Stimulated activated CD8-positive, alpha-beta memory T cell treated with anti-CD3 and anti-CD28 coated beads, Interleukin-15, amount 100 ng/mL, for 1 hour (primary cell): ENCODE measurements around the gene RASAL2.

Source experiments
- DNase-seq: peaks from one replicate; pipeline ENCODE4 v3.0.0-alpha.2; 2020; ENCODE audit warnings: low read depth

RASAL2 gene

GRCh38 chr1:178093951-178094738 lies at the start of gene RASAL2:
TSS of gene RASAL2 (plus strand) at chr1:178094104. CDS start at chr1:178094493, 389 bp downstream.
- no peak for DNase-seq

- DNase-seq = no peak
Observed at GRCh38 chr1:178046591-178047270, 47.2 kb upstream of the RASAL2 start.

- no peak for DNase-seq
Observed at GRCh38 chr1:178047403-178048093, 46.4 kb upstream of the RASAL2 start.

- no peak for DNase-seq
Observed at GRCh38 chr1:178048426-178048825, 45.5 kb upstream of the RASAL2 start.

- no peak for DNase-seq
Observed at GRCh38 chr1:178048883-178049282, 45.0 kb upstream of the RASAL2 start.

- DNase-seq = no peak
Observed at GRCh38 chr1:178050084-178050483, 43.8 kb upstream of the RASAL2 start.

- no peak for DNase-seq
Observed at GRCh38 chr1:178051071-178051470, 42.8 kb upstream of the RASAL2 start.

GRCh38 chr1:178052650-178053461 lies 41.0 kb upstream of the RASAL2 start:
- DNase-seq = no peak

GRCh38 chr1:178055093-178055492 lies 38.8 kb upstream of the RASAL2 start:
- DNase-seq = no peak

GRCh38 chr1:178055779-178056471 lies 38.0 kb upstream of the RASAL2 start:
- no peak for DNase-seq

- no peak for DNase-seq
Observed at GRCh38 chr1:178057141-178057765, 36.7 kb upstream of the RASAL2 start.

- DNase-seq = no peak
Observed at GRCh38 chr1:178057912-178058534, 35.9 kb upstream of the RASAL2 start.

GRCh38 chr1:178060789-178061556 lies 32.9 kb upstream of the RASAL2 start:
- no peak for DNase-seq

GRCh38 chr1:178061620-178062019 lies 32.3 kb upstream of the RASAL2 start:
- DNase-seq = no peak

GRCh38 chr1:178064191-178064821 lies 29.6 kb upstream of the RASAL2 start:
- DNase-seq = no peak

GRCh38 chr1:178065250-178065649 lies 28.7 kb upstream of the RASAL2 start:
- no peak for DNase-seq

- DNase-seq = no peak
Observed at GRCh38 chr1:178066296-178066907, 27.5 kb upstream of the RASAL2 start.

GRCh38 chr1:178066908-178067614 lies 26.8 kb upstream of the RASAL2 start:
- DNase-seq = no peak
